Lower lobe of right lung (tissue), 2 donors: ENCODE measurements around the gene EZH2. TPM values are rescaled to one million over a fixed set of nuclear protein-coding genes. Genes with fewer than 3 reads are reported as not detected.

Experiments used
- ATAC-seq, 2 donors: fragments of 200-7000 bp; cut with Tn5 transposase; one replicate each; pipeline ENCODE4 v1.9.1; 2020 to 2022; ENCODE audit warnings: mild to moderate bottlenecking in 2 of 2, moderate library complexity in 2 of 2
- DNase-seq: peaks from one replicate; pipeline ENCODE4 v3.0.0-alpha.2; 2020
- H3K27ac ChIP-seq: fragments of 200-600 bp; one replicate; pipeline ENCODE4 v1.8.0; 2022
- H3K27me3 ChIP-seq: fragments of 200-600 bp; one replicate; pipeline ENCODE4 v1.8.0; 2022; ENCODE audit warnings: low read depth
- H3K36me3 ChIP-seq: fragments of 200-600 bp; one replicate; pipeline ENCODE4 v1.8.0; 2022; ENCODE audit warnings: mild to moderate bottlenecking
- H3K4me1 ChIP-seq: fragments of 200-600 bp; one replicate; pipeline ENCODE4 v1.8.0; 2022
- H3K4me3 ChIP-seq: fragments of 200-600 bp; one replicate; pipeline ENCODE4 v1.8.0; 2022; ENCODE audit warnings: mild to moderate bottlenecking
- H3K9me3 ChIP-seq: fragments of 200-600 bp; one replicate; pipeline ENCODE4 v1.8.0; 2022
- intact Hi-C: fragments of 100-400 bp; cut with DNase I; formaldehyde crosslinking; loops from one replicate; pipeline ENCODE4 v1.11.0; 2022
- total RNA-seq: library from RNA; stranded (reverse); fragmentation: NEBNext Ultra II Directional; extraction: Animal tissue kit (Norgen Biotek cat#: 25700); gene quantifications from one replicate; pipeline ENCODE4 v1.2.1, GENCODE V29; 2021
- TF ChIP-seq, protein P1 (sequence below): fragments of 200-600 bp; IDR thresholded peaks from one replicate; pipeline ENCODE4 v1.8.0; 2022; ENCODE audit warnings: antibody characterized with exemption, mild to moderate bottlenecking
- donor health status: DM: no; HTN: yes; CAD: no; lungs with severe emphysema.

The EZH2 gene
- total RNA-seq, 1 donor from 2014 or later: 3.5 TPM

DNA sequence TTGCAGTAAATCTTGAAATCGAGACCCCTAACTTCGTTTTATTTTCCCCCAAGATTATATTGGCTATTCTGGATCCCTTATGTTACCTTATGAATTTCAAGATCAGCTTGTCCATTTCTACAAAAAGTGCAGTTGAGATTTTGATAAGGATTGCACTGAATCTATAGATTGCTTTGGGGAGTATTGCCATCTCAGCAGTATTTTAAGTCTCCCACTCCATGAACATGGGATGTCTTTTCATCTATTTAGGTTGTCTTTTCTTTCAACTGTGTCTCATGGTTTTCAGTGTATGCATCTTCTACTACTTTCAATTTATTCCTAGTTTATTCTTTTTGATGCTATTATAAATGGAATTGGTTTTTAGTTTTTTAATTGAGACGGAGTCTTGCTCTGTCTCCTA lies 89.6 kb downstream of the EZH2 start:
- Histone ChIP-seq H3K9me3 (no peaks in the 10 kb centered on the region), H3K4me1 (no peaks in the 10 kb centered on the region), H3K27me3 (no peaks in the 10 kb centered on the region), H3K4me3 (no peak overlapping the region), H3K36me3 (peaks cover 98% of the 10 kb centered on the region), H3K27ac (no peak overlapping the region)
- TF ChIP-seq, protein P1, sequence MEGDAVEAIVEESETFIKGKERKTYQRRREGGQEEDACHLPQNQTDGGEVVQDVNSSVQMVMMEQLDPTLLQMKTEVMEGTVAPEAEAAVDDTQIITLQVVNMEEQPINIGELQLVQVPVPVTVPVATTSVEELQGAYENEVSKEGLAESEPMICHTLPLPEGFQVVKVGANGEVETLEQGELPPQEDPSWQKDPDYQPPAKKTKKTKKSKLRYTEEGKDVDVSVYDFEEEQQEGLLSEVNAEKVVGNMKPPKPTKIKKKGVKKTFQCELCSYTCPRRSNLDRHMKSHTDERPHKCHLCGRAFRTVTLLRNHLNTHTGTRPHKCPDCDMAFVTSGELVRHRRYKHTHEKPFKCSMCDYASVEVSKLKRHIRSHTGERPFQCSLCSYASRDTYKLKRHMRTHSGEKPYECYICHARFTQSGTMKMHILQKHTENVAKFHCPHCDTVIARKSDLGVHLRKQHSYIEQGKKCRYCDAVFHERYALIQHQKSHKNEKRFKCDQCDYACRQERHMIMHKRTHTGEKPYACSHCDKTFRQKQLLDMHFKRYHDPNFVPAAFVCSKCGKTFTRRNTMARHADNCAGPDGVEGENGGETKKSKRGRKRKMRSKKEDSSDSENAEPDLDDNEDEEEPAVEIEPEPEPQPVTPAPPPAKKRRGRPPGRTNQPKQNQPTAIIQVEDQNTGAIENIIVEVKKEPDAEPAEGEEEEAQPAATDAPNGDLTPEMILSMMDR: no peak
- DNase-seq (no peak), ATAC-seq (no peak)
- intact Hi-C loops: no loop called here

DNA sequence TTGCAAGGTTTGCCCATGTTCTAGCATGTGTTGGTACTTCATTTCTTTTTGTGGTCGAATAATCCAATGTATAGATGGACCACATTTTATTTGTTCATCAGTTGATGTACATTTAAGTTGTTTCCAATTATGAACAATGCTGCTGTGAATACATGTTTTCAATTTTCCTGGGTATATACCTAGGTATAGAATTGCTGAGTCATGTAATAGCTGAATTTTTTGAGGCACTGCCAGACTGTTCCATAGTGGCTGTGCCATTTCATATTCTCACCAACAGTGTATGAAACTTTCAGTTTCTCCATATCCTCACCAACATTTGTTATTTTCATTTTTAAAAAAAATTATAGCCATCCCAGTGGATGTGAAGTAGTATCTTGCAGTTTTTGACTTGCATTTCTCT lies 90.5 kb downstream of the EZH2 start:
- Histone ChIP-seq H3K4me1 (no peaks in the 10 kb centered on the region), H3K4me3 (no peak overlapping the region), H3K9me3 (no peaks in the 10 kb centered on the region), H3K36me3 (peaks cover 98% of the 10 kb centered on the region), H3K27ac (no peak overlapping the region), H3K27me3 (no peaks in the 10 kb centered on the region)
- no peak for DNase-seq
- TF ChIP-seq, protein P1: no peak
- intact Hi-C loops: no loop called here
- ATAC-seq: no peak

DNA sequence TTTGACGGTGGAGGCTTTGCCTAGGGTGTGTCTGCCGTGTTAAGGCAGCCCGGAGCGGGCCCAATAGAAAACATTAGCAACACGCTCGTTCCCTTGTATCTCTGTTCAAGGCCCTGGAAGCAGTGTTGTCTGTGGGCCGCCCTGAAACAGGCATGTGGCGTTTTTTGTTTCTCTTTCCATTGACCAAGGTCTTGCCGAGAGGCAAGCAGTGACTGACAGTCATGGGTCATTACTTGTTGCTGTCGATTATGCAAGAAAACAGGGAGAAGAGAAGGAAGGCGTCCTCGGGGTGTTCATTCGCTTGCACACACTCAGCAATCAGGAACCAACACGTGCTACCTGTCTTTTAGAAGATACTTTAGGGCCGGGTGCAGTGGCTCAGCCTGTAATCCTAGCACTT lies 92.5 kb downstream of the EZH2 start:
- Histone ChIP-seq H3K9me3 (no peaks in the 10 kb centered on the region), H3K4me1 (no peaks in the 10 kb centered on the region), H3K4me3 (no peak overlapping the region), H3K27me3 (no peaks in the 10 kb centered on the region), H3K36me3 (peaks cover 100% of the 10 kb centered on the region), H3K27ac (no peak overlapping the region)
- ATAC-seq: no peak
- DNase-seq: no peak
- TF ChIP-seq, protein P1: no peak
- intact Hi-C loops: no loop called here

DNA sequence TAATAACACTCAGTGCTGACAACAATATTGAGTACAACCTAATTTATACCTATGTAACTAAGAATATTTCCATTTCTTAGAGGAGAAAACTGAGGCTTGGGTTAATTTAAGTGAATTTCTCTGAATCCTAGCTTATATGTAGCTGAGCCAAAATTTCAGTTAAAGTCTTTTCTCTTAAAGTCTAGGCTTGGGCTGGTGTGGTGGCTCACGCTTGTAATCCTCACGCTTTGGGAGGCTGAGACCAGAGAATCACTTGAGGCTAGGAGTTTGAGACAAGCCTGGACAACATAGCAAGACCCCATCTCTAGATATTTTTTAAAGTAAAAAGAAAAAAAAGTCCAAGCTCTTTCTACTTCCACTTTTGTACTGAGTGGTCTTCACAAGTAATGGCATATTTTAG lies 93.2 kb downstream of the EZH2 start:
- intact Hi-C loops: no loop called here
- H3K36me3 ChIP-seq: peaks cover 100% of the 10 kb centered on the region
- no peak overlapping the region for H3K27ac ChIP-seq
- TF ChIP-seq, protein P1: no peak
- DNase-seq: no peak
- no peaks in the 10 kb centered on the region for H3K4me1 ChIP-seq
- H3K9me3 ChIP-seq: no peaks in the 10 kb centered on the region
- no peak for ATAC-seq
- H3K4me3 ChIP-seq: no peak overlapping the region
- H3K27me3 ChIP-seq: no peaks in the 10 kb centered on the region

DNA sequence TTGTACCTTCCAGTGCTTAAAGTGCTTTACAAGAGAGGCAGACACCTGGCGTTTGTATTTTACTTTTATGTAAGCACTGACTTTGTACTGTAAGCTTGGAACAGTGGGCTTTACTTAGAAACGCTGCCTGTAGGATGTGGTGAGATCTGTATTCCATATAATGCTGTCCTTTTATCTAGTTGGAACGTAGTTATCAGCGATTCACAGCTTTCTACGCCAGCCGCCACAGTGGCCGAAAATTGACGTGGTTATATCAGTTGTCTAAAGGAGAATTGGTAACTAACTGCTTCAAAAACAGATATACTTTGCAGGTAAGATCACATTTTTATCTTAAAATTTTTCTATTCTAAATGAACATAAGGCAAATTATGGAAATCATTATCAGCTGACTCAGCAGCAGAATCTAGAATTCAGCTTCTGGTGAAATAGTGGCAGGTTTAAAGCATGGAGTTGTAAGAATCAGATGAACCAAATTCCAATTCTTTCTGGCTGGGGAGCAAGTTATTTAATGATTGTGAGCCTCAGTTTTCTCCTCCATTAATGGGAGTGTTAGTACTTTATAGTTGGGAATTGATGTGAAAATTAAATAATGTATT lies 93.9 kb downstream of the EZH2 start:
- TF ChIP-seq, protein P1: no peak
- ATAC-seq (no peak), DNase-seq (no peak)
- H3K4me1 ChIP-seq: no peaks in the 10 kb centered on the region
- H3K4me3 ChIP-seq: no peak overlapping the region
- peaks cover 100% of the 10 kb centered on the region for H3K36me3 ChIP-seq
- H3K9me3 ChIP-seq: no peaks in the 10 kb centered on the region
- intact Hi-C loops: no loop called here
- H3K27ac ChIP-seq: no peak overlapping the region
- no peaks in the 10 kb centered on the region for H3K27me3 ChIP-seq
